ENCODE measurements around the gene OR10H4.

DNA sequence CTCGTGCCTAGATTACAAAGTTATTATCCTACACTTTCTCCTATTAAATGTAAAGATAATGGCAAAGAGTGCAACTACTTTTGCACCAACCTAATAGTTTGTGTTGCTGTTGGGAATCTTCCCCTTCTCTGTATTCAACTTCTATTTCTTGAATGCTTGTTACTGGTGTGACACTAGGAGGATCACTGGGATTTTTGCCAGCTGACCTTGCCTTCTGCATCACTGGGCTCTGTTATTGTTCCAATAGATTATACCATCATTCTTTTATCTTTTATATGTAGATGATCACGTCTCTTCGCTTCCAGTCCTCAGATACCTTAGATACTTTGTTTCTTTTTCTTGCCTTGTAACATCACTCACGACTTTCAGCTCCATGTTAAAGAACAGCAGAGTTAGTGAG lies 3.5 kb upstream of the OR10H4 start:
- TF ChIP-seq CTCF (IDR thresholded peaks at IDR 0.05), result no peak
- no peak for TF ChIP-seq TCF7L2 (IDR thresholded peaks at IDR 0.05; ENCODE audit: low read depth, low read length)
- TF ChIP-seq POLR2AphosphoS5 (IDR thresholded peaks at IDR 0.05; ENCODE audit: low read depth, low read length), result no peak
- TF ChIP-seq REST (IDR thresholded peaks at IDR 0.05; ENCODE audit: insufficient read depth in 1 of 2, low read depth in 2 of 2, low read length in 1 of 2), result no peak
- TF ChIP-seq SIN3A (IDR thresholded peaks at IDR 0.05; ENCODE audit: borderline replicate concordance, insufficient read depth, low read depth, low read length), result no peak
